HG03039 (cell line): ENCODE results near the gene AOX1.
"Not testable (repeated sequence)": the region's sequence is repeated elsewhere in the genome, so short reads cannot be mapped to it uniquely, and the experiment has no call there.

Experiments used
- ATAC-seq: cut with Tn5 transposase; IDR thresholded peaks from one replicate; pipeline ENCODE4 v1.9.1; 2021; ENCODE audit warnings: mild to moderate bottlenecking, moderate library complexity; ENCODE audit not compliant: unreplicated experiment

AOX1 gene

DNA sequence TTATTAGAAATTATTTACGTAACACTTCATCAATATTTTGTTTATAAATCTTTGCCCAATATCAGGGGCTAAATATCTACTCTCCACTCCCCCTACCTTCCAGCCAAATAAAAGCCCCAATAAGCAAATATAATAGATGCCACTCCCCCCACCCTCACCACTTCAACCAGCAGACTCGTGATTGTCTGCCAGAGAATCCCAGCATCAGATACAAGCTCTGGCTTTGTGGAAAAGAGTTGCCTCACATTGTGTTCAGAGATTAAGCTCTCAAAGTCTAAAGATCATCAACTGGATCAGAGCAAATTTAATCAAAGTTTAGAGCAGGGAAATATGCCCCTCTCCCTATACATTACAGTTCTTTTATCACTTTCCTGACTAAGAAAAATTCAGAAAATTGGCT lies 39.5 kb downstream of the AOX1 start:
- no peak for ATAC-seq

DNA sequence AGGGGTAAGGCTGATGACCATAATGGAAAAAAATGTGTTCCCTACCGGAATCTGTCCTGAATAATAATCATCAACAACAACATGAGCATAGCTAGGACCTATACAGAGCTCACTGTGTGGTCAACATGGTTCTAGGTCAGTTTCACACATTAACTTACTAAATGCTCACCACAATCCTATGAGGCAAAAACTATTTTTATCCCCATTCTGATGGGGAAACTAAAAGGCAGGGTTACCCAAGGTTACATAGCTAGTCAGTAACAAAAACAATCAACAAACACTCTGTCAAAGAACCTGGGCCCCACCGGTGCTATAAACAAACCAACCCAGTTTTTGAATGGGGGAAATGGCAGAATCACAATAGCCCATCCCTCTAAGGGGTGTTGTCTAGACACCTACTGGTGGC lies 40.1 kb downstream of the AOX1 start:
- ATAC-seq = no peak

DNA sequence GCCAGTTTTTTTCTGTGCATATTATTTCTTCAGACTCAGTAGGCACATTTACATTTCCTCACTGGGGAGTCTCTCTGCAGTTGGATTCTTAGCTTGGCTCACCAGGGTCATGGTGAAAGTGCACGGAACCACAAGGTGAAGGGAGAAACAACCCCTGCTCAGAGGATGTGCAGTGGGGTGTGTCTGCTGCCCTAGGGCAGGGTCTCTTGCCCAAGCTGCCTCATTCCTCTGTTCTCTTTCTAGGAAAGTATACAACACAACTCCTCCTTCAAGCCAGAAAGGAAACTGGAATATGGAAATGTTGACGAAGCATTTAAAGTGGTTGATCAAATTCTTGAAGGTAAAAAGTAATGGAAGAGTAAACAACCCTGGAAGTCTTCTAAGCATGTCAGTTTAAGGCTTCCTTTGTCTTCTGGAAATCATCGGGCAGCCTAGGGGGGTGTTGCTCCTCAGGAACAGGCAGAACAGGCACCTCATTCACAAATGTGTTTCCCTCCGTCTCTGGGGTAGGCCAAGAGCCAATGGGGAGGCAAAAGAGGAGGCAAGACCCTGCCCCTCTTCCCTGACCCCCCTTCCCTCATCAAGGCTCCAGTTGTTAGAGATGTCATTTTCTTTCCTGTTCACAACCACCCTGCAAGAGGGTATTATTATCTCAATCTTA lies 41.4 kb downstream of the AOX1 start:
- no peak for ATAC-seq

DNA sequence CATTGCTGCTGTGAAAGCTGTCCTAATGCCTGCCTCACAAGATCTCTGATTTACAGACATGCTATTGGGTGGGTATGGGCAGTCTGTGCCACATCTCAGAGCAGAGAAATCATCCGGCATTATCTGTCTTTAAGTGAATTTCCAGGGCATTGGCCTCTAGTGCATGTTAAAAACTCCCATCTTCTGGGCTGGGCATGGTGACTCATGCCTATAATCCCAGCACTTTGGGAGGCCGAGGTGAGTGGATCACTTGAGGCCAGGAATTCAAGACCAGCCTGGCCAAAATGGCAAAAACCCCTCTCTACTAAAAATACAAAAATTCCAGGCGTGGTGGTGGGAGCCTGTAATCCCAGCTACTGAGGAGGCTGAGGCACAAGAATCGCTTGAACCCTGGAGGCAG lies 42.6 kb downstream of the AOX1 start:
- not testable (repeated sequence) for ATAC-seq

DNA sequence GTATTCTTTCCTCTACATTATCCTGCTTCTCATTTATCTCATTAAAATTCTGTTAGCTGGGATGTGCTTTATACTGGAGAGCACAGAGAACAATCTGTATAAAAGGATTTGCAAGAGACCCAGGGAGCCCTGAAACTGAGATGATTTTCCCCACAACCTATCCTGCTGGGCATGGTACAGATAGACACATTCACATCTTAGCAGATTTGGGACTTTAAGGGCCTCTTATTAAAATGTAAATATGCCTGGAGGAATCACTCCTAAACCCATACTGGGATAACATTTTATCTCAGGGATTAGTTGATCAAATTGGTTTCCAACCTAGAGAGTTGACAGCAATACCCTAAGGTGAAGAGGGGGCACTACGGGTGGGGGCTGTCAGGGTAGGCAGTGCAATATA lies 45.5 kb downstream of the AOX1 start:
- ATAC-seq = no peak

DNA sequence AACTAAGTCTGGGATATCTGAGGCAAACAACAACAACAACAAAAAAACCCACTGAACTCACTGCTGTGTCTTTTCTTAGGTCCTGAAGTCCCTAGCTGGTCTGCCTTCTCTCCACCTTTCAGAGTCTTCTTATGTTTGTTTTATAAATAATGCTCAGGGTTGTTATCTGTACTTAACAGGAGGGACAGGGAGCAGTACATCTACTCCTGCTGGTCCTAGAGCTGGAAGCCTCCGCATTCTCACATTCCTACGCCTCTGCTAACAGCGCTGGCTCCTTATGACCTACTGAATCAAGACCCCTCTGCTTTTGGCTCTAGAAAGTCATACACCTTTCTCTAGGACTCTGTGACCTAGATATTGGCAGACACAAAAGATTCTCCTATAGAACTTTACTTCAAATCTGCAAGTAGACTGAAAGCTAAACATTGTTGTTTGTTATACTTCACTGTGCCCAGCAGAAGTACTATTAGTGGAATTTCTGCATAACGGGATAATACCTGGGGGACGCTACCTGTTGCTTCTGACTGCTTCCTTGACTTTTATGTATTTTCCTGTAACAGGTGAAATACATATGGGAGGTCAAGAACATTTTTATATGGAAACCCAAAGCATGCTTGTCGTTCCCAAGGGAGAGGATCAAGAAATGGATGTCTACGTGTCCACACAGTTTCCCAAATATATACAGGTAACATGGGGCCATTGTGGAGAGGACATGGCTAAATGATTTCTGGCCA lies 48.6 kb downstream of the AOX1 start:
- no peak for ATAC-seq

DNA sequence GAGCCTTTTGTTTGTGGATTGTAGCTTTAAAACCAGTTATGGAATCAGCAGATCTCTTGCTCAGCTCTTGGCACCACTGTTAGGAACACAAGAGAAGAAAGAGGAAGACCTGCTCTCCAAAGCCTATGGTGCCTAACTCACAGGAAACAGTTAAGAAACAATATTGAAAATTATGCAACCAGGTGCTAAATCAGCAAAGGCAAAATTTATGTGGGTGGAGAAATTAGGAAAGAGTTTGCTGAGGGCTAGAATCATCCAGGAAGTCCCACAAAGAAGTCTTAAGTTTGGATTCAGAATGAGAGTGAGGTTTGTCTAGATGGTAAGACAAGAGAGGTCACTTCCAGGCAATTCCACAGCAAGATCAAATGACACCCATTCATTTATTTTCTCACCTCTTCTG lies 49.4 kb downstream of the AOX1 start:
- no peak for ATAC-seq

DNA sequence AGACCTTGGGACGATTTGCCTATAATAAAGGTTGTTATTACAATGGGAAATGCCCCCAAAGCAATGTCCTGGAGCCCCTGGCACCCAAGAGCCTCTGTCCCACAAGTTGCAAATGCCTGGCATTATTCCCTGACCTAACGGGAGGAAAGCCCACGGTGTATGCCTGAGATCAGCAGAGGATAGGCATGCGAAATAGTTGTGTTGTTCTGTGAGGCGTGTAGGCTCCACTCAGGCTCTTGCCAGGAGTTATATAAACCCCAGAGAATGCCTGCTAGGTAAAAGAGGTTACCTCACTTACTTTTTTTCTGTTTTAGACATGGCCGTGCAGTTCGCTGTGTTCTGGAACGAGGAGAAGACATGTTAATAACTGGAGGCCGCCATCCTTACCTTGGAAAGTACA lies 52.1 kb downstream of the AOX1 start:
- ATAC-seq = no peak

DNA sequence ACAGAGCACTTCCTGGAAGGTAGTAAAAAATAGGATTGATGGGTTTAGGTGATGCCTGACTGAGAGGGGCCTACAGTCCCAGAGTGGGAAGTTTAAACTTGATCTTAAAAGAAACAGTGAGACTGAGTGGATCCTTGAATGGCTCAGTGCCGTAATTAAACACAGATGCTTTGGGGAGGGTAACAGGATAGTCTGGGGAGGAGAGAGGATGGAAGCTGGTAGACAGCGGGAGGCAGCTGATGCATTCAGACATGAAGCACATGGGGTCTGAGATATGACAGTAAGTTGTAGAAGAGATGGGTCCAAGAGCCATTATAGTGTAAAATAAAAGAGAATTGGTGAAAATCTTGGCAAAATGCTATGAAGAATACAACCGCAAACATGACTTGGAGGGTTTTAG lies 54.4 kb downstream of the AOX1 start:
- ATAC-seq = no peak

DNA sequence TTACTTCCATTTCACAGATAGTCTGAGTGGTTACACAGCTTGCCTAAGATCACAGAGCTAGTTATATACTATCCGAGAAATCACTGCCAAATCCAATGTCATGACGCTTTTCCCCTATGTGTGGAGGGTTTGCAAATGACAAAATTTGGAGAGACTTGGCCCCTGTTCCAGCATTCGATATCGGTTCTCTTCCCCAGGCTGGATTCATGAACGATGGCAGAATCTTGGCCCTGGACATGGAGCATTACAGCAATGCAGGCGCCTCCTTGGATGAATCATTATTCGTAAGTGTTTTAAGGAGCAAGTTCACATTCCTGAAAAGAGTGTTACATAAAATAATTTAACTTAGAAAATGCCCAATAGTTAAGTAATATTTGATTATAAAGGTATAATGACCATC lies 55.1 kb downstream of the AOX1 start:
- no peak for ATAC-seq

DNA sequence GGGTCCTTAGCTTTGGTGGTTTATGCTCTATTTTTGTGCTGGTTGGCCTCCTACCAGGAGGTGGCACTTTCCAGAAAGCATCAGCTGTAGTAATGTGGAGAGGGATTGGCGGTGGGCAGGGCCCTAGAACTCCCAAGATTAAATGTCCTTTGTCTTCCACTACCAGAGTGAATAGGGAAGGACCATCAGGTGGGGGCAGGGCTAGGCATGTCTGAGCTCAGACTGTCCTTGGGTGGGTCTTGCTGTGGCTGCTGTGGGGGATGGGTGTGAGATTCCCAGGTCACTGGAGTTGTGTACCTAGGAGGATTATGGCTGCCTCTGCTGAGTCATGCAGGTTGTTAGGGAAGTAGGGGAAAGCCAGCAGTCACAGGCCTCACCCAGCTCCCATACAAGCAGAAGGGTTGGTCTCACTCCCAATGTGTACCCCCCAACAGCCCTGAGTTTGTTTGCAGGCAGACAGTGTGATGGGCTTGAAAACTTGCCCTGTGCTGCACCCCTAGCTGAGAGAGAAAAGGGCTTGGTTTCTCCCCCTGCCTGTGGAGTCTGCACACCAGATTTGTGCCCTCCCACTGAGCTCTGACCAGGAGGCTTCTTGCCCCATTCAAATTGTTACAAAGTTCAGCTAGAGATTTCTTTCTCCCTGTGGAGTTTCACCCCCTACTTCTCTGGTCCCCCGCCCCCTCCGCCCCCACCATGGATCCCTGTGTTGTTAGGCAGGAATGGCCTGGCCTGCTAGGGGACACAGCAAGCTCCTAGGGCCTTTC lies 62.9 kb downstream of the AOX1 start:
- not testable (repeated sequence) for ATAC-seq

DNA sequence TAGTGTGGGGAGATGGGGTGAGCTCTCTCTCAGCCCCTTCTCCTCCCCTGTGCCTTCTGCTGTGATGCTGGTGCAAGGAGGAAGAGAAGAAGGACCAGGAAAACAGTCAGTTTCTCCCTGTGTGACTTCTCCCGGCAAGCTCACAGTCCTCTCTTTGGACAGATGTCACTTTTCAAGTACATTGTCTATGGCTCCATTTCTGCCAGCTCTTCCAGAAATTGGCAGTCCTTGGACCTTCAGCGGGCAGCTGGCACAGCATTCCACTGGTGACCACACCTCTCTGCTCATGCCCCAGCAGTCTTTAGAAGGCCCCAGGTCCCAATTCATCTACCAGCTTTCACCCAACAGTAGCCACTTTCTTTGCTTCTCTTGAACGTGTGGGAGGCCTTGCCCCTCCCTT lies 63.9 kb downstream of the AOX1 start:
- ATAC-seq = no peak

DNA sequence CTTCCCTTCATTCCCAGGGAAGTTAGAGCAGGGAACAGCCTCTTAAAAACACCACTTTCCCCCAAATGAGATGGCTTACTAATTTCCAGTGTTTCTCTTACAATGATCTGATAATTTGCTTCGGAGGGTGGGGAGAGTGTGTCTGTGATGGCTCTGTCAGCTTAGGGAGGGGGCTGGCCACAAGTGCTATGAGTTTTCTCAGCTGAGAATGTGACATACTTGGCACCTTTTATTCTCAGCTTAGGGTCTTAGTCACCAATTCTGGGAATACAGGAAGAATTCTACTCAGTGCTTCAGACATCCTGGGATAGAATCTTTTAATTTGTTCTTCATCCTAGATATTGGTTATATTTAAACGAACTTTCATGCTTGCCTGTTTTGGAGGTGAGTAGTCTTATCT lies 64.4 kb downstream of the AOX1 start:
- no peak for ATAC-seq

DNA sequence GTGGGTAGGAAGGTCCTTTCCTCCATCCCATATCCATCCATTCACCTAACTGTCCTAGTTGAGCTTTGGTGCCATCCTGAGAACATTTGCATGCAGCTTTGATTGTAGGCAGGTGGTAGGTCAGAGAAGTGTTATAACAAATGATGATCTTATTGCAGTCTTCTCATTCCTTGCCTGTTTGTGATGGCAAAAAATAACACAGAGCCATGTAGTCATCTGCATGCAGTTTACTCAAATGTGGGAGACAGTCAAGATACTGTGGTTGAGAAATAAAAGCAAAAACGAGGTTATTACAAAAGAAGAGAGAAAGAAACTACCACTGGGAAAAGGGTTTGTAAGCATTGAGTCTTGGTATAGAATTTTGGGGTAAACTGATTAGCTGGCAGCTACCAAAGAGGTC lies 66.3 kb downstream of the AOX1 start:
- no peak for ATAC-seq

DNA sequence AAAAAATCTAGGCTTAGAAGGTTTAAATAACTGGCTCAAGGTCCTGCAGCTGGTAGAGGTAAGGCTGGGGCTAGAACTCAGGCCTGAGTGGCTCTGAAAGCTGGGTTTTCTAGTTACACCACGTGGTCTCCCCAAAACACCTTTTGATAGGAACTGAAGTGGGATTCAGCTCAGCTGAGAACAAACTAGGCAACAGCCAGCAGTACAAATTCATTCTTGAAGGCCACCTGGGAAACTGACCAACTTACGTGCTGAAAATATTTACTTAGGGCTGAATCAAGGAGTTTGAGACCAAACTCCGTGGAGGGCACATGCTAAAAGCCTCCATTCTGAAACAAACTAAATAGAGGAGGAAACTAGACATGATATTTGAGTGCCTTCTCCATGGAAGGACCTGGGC lies 67.2 kb downstream of the AOX1 start:
- ATAC-seq = no peak

DNA sequence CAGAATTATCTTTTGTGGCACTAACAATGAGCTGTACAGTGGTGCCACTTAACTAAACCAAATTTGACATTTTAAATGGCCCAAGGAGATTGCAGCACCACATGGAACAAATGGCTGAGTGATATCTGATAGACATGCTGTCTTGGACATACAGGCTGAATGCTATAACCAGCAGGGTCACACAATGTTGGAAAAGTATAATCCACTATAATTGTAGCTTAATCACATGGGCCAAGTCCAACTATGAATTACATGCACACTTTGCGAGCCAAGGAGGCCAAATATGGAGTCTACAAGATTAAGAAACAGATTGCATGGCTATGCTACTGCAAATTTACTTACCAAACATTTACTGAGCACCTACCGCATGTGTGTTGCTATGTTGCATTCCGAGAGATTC lies 69.0 kb downstream of the AOX1 start:
- ATAC-seq = no peak

DNA sequence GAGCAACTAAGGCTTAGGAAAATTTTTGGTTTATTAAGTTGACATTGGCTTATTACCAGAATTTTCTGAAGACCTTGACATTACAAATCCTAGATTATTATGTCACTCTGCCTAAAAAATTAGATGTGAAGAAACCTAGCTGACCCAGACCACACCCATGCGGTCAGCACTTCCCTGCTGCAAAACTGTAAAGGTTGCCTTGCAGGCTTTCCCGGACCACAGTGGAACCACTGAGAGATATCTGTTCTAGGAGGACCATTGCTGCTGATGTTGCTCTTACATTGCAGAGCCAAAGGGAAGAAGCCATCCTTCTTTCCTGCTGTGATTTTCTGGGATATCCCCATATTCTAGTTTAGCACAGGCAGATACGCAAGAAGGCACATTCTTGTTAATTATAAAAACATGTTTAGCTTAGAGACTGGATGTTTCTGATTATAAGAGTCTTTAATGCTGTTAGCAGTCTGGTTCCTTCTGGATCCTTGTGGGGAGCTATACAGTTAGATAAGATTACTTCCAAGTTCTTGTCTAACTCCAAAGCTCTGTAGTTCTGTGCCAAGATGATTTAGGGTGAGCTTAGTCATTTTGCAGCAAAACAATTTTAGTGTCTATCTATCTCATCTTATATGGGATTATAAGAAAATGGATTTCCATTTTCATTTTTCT lies 70.2 kb downstream of the AOX1 start:
- ATAC-seq = no peak

DNA sequence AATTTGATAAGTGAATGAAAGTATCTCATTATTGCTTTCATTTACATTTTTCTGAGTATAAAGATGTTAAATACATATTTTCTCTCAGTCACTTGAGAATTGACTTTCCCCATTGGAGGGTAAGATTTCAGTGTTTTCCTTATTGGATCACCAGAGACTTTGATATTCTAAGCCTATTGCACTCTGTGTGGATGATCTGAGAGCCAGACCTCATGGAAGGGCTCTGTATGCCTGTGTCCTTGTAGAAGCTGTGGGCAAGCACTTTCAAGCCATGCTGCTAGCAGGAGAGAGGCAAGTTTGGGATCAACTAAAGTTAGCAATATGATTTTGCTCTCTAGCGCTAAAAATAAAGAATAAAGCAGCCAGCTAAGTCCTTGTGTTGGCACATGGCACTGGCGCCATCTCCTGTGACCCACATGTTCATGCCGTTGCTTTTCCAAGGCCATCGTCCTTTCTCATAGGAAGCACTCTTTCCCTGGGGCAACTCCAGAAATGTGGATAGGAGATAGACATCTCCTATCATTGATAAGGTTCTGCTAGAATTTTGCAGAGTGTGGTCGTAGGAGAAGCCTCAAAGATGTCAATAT lies 72.6 kb downstream of the AOX1 start:
- ATAC-seq = no peak

DNA sequence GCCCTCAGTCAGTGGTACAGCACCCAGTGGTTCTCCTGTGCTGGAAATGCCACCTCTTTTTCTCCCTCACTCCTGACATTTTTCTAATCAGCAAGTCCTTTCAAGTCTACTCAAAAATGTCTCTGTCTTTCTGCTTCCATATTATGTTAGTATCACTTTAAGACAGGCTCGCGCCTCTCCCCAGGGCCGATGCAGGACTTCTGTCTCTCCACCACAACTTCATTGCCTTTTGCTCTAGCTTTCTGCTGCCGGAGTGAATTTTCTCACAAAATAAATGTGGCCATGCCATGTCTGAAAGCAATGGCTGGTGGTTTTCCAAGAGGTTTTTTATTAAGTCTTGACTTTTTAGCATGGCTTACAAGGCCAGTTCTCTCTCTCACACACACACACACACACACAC lies 73.6 kb downstream of the AOX1 start:
- ATAC-seq = no peak

DNA sequence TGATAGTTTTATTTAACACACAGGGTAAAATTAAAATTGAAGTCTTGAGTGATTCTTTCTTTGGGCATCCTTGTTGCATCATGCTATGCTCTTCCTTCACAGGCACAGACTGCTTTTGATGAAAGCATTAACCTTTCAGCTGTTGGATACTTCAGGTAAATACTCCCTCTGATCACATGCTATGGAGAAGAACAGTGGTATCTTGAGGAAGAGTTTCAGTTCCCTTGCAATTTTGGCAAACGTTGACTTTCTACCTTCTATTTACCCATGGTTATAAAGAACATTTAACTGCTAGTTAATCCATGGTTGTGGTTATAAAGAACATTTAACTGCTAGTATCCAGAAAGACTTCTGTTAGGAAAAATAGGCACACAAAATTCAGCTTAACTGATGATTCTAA lies 75.7 kb downstream of the AOX1 start:
- ATAC-seq = no peak

DNA sequence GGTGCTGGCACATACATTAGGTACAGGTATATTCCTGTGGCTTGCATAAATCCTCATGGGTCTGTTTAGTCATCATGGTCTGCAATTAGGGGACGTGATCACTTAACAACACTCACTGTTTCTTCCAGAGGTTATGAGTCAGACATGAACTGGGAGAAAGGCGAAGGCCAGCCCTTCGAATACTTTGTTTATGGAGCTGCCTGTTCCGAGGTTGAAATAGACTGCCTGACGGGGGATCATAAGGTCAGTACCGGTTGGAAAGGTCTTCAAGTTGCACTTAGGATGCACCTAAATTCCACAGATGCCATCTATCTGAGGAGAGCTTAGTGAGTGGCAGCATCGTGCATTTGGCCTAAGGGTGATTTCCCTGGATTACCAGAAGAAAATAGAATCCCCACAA lies 76.9 kb downstream of the AOX1 start:
- no peak for ATAC-seq
